Calu3 (cell line): Measurements from ENCODE around the gene RPA1. TPM values are rescaled to one million over a fixed set of nuclear protein-coding genes. Genes with fewer than 3 reads are reported as not detected.

Experiments used
- BruUV-seq: library from RNA; stranded (reverse); fragments of 400-500 nt; replicated peaks from 2 replicates; lab custom pipeline; 2021; lab: Mats Ljungman, UMichigan
- CTCF ChIA-PET: fragments of 300-600 bp; sonication (Branson Sonifier 250); formaldehyde crosslinking; loops from one replicate; lab custom pipeline; 2022; ENCODE audit warnings: antibody characterized with exemption; lab: Charles Lee
- DNase-seq: peaks from one replicate; pipeline ENCODE4 v3.0.0; 2022
- H3K27ac Mint-ChIP-seq: one replicate; pipeline ENCODE4 v1.8.0; 2022; ENCODE audit warnings: mixed read lengths; ENCODE audit not compliant: unreplicated experiment
- H3K27me3 Mint-ChIP-seq: one replicate; pipeline ENCODE4 v1.8.0; 2022; ENCODE audit warnings: mixed read lengths; ENCODE audit not compliant: unreplicated experiment
- H3K36me3 Mint-ChIP-seq: one replicate; pipeline ENCODE4 v1.8.0; 2022; ENCODE audit warnings: mild to moderate bottlenecking, moderate library complexity, mixed read lengths; ENCODE audit not compliant: insufficient read depth, unreplicated experiment
- H3K4me1 Mint-ChIP-seq: one replicate; pipeline ENCODE4 v1.8.0; 2022; ENCODE audit warnings: mild to moderate bottlenecking, low read depth, mixed read lengths; ENCODE audit not compliant: unreplicated experiment
- H3K4me3 Mint-ChIP-seq: one replicate; pipeline ENCODE4 v1.8.0; 2022; ENCODE audit warnings: mild to moderate bottlenecking, low read depth, moderate library complexity, mixed read lengths; ENCODE audit not compliant: unreplicated experiment
- H3K9me3 Mint-ChIP-seq: one replicate; pipeline ENCODE4 v1.8.0; 2022; ENCODE audit warnings: low read depth, mixed read lengths; ENCODE audit not compliant: unreplicated experiment
- intact Hi-C: fragments of 100-400 bp; cut with micrococcal nuclease; formaldehyde crosslinking; loops from one replicate; pipeline ENCODE4 v1.10.0; 2022; ENCODE audit not compliant: unreplicated experiment
- total RNA-seq: library from RNA; stranded (reverse); gene quantifications from 2 replicates; pipeline ENCODE4 v1.2.3, GENCODE V29; 2022
- TF ChIP-seq, protein P1 (sequence below): fragments of 200-600 bp; IDR thresholded peaks from one replicate; pipeline ENCODE4 v1.8.0; 2022; ENCODE audit warnings: antibody characterized with exemption; ENCODE audit not compliant: unreplicated experiment

Gene RPA1
- total RNA-seq, 1 experiment from 2014 or later, result 87.5 TPM

DNA sequence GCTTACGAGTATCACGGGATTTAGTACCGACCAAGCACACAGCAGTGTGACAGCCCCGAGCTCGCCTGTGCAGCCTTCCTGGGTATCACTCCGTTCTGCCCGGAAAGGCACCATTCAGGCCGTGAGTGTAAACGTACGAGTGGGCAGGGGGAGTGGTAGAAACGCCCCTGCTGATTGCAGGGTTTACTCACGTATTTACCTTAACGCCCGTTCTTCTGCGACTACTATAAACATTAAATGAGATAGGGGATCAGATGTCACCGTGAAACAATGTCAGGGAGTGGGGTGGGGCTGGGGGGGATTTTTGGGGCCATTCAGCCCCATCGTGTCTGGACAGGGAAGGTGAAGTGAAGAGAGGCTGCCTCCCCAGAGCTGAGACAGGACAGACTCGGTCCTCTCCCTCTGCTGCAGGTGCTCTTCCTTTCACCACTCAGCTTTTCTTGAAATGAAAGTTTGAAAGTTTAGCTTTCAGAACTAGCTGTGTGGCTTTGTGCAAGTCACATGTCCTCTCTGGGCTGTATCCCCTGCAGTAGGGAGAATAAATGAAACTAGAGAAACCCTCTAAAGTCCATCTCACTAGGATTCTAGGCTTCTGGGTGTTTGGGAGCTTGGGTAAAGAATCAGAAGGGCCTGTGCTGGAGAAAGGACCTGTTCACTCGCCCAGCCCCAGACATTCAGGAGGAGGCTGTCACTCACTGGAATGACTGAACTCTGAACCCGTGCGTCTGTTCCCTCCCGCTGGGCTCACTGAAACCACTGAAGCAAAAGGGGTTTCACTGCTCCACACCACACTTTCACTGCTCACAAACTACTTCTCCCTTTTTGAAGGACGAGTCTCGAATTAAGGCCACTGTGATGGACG lies 66.7 kb downstream of the RPA1 start:
- no TSS peak for BruUV-seq
- Mint-ChIP-seq H3K4me3 (no peak overlapping the region), H3K27me3 (no peaks in the 10 kb centered on the region), H3K27ac (no peak overlapping the region), H3K9me3 (no peaks in the 10 kb centered on the region), H3K4me1 (peaks cover 14% of the 10 kb centered on the region), H3K36me3 (peaks cover 11% of the 10 kb centered on the region)
- TF ChIP-seq, protein P1, sequence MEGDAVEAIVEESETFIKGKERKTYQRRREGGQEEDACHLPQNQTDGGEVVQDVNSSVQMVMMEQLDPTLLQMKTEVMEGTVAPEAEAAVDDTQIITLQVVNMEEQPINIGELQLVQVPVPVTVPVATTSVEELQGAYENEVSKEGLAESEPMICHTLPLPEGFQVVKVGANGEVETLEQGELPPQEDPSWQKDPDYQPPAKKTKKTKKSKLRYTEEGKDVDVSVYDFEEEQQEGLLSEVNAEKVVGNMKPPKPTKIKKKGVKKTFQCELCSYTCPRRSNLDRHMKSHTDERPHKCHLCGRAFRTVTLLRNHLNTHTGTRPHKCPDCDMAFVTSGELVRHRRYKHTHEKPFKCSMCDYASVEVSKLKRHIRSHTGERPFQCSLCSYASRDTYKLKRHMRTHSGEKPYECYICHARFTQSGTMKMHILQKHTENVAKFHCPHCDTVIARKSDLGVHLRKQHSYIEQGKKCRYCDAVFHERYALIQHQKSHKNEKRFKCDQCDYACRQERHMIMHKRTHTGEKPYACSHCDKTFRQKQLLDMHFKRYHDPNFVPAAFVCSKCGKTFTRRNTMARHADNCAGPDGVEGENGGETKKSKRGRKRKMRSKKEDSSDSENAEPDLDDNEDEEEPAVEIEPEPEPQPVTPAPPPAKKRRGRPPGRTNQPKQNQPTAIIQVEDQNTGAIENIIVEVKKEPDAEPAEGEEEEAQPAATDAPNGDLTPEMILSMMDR, result no peak
- CTCF ChIA-PET, result no interaction called here
- intact Hi-C loops, result no loop called here
- DNase-seq, result no peak

DNA sequence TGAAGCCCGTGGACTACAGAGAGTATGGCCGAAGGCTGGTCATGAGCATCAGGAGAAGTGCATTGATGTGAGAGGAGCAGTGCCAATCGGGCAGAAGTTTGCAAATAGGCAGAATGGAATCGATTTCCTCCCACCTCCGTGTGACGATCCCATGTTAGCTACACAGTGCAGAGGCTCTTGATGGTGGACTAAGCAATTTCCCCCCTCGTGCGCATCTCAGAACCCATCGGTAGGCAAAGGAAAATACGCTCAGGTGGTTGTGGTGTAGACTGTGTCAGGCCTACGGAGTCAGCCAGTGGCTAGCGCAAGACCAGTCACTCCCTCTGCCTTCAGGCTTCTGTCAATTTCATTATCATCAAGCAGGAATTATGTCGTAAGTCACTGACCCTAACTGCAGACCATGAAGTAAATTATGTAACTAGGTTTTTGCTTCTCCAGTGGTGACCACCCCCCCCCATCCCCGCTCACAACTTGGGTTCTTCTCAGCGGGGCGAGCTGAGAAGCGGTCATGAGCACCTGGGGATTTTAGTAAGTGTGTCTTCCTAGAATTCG lies 67.4 kb downstream of the RPA1 start:
- H3K27ac Mint-ChIP-seq, result no peak overlapping the region
- DNase-seq, result no peak
- peaks cover 11% of the 10 kb centered on the region for H3K36me3 Mint-ChIP-seq
- intact Hi-C loops, result no loop called here
- no peaks in the 10 kb centered on the region for H3K9me3 Mint-ChIP-seq
- TF ChIP-seq, protein P1, result no peak
- BruUV-seq, result TSS peak; percentile 58
- CTCF ChIA-PET, result no interaction called here
- H3K27me3 Mint-ChIP-seq, result no peaks in the 10 kb centered on the region
- no peak overlapping the region for H3K4me3 Mint-ChIP-seq
- peaks cover 14% of the 10 kb centered on the region for H3K4me1 Mint-ChIP-seq

DNA sequence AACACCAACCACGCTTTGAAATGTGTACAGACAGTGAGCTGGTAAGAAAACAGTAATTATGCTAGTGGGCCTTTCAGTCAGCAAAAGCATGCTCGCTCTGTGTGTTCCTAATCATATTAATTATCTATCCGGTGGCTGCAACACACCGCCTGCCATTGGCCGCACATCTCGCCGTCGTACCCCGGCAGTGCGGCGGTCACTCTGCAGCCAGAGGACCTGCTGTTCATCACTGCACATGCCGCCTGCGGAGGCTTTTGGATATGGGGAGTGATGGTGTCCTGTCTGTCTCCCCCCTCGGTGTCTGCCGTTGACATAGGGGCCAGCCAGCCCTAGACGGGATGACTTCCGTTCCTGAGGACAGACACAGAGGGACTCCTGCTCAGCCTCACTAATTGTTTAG lies 68.5 kb downstream of the RPA1 start:
- H3K36me3 Mint-ChIP-seq, result peaks cover 11% of the 10 kb centered on the region
- peaks cover 14% of the 10 kb centered on the region for H3K4me1 Mint-ChIP-seq
- intact Hi-C loops, result no loop called here
- no peaks in the 10 kb centered on the region for H3K9me3 Mint-ChIP-seq
- H3K4me3 Mint-ChIP-seq, result no peak overlapping the region
- CTCF ChIA-PET, result no interaction called here
- no TSS peak for BruUV-seq
- no peaks in the 10 kb centered on the region for H3K27me3 Mint-ChIP-seq
- DNase-seq, result no peak
- TF ChIP-seq, protein P1, result no peak
- no peak overlapping the region for H3K27ac Mint-ChIP-seq

DNA sequence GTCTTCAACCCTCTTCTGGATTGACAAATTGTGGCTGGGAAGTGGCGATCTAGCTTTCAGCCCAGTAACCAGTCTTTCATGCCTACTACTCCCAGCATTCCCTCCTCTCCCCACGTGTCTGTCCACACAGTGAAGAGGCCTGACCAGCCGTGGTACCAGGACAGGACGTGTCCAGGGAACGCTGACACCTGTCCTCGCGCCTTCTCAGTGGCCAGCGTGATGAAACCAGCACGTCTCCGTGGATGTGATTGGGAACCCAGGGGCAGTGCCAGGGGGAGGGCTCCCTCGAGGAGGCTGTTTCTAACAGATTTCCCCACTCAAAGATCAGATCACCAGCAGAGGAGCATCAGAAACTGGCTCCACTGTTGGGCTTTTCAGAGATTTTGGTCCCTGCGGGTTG lies 69.1 kb downstream of the RPA1 start:
- intact Hi-C loops, result no loop called here
- no peak for DNase-seq
- H3K4me3 Mint-ChIP-seq, result no peak overlapping the region
- H3K9me3 Mint-ChIP-seq, result no peaks in the 10 kb centered on the region
- CTCF ChIA-PET, result no interaction called here
- peaks cover 14% of the 10 kb centered on the region for H3K4me1 Mint-ChIP-seq
- no peak overlapping the region for H3K27ac Mint-ChIP-seq
- H3K36me3 Mint-ChIP-seq, result peaks cover 10% of the 10 kb centered on the region
- no TSS peak for BruUV-seq
- TF ChIP-seq, protein P1, result no peak
- no peaks in the 10 kb centered on the region for H3K27me3 Mint-ChIP-seq
